Upper lobe of left lung (tissue), 6 donors: Measurements from ENCODE around the gene RPL10. TPM values are rescaled to one million over a fixed set of nuclear protein-coding genes. Genes with fewer than 3 reads are reported as not detected.
A peak's percentile ranks its signal among the peaks of the same experiment; 100 is the strongest.

Source experiments
- ATAC-seq, 2 donors: fragments of 200-7000 bp; cut with Tn5 transposase; one replicate each; pipeline ENCODE4 v1.9.1; 2022; ENCODE audit warnings: mild to moderate bottlenecking in 2 of 2, moderate library complexity in 2 of 2; ENCODE audit not compliant: low FRiP score in 2 of 2
- DNase-seq, 2 donors: peaks; one replicate each; pipeline ENCODE4 v3.0.0-alpha.2; 2019 to 2020
- H3K27ac ChIP-seq, 4 donors: fragments of 200-600 bp; sonication (generic); one replicate each; pipeline ENCODE4 v1.5.1; 2016 to 2019
- H3K27me3 ChIP-seq, 4 donors: fragments of 200-600 bp; sonication (generic); one replicate each; pipeline ENCODE4 v1.5.1; 2017 to 2019
- H3K36me3 ChIP-seq, 4 donors: fragments of 200-600 bp; sonication (generic); one replicate each; pipeline ENCODE4 v1.5.1; 2016 to 2019
- H3K4me1 ChIP-seq, 4 donors: fragments of 200-600 bp; sonication (generic); one replicate each; pipeline ENCODE4 v1.5.1; 2018 to 2019
- H3K4me3 ChIP-seq, 4 donors: fragments of 200-600 bp; sonication (generic); one replicate each; pipeline ENCODE4 v1.5.1; 2017 to 2019; ENCODE audit warnings: mild to moderate bottlenecking in 2 of 4, moderate library complexity in 1 of 4
- H3K9me3 ChIP-seq, 4 donors: fragments of 200-600 bp; sonication (generic); one replicate each; pipeline ENCODE4 v1.5.1; 2018 to 2019
- CTCF ChIP-seq, 6 experiments: fragments of 450-650 bp in 4 of 6; fragments of 200-600 bp in 2 of 6; sonication (generic) in 2 of 6; IDR thresholded peaks; one replicate each; pipeline ENCODE4 v1.5.1; 2016 to 2019; ENCODE audit warnings: antibody characterized with exemption in 6 of 6
- EP300 ChIP-seq, 4 donors: sonication (generic); formaldehyde crosslinking; IDR thresholded peaks; one replicate each; pipeline ENCODE4 v1.5.1; 2017; ENCODE audit warnings: antibody characterized with exemption in 4 of 4, control low read depth in 2 of 4
- POLR2A ChIP-seq, 4 donors: fragments of 450-650 bp; IDR thresholded peaks; one replicate each; pipeline ENCODE4 v1.5.1; 2016 to 2017; ENCODE audit warnings: antibody characterized with exemption in 4 of 4, mild to moderate bottlenecking in 2 of 4
- POLR2AphosphoS5 ChIP-seq, 2 donors: sonication (generic); formaldehyde crosslinking; IDR thresholded peaks; one replicate each; pipeline ENCODE4 v1.5.1; 2017; ENCODE audit warnings: antibody characterized with exemption in 2 of 2
- WGBS, 2 donors: methylation state at CpG; one replicate each; pipeline ENCODE4 v1.1.5; 2017 to 2018; 5-methylcytosine and 5-hydroxymethylcytosine counted together
- total RNA-seq, 6 donors: library from RNA; depleted of rRNA in 4 of 6; stranded (reverse); fragments of >200 nt in 4 of 6; gene quantifications; one replicate each; pipeline versions ENCODE4 v1.1.0 to v1.2.1, GENCODE V29; 2016 to 2021
- donor health status: DM: no; HTN: no; CAD: no; lungs with moderate emphysema.
- donor health status: DM: no; HTN: yes; CAD: no; lungs with severe emphysema.

The RPL10 gene
- total RNA-seq, 6 donors from 2014 or later = 1,246 to 5,225 (median 2,943) TPM

- ATAC-seq (peak; percentile 67 to 70), DNase-seq (peak; percentile 86 to 89)
- Histone ChIP-seq H3K27ac (peak overlapping the region; percentile 82 to 95 (median 88)), H3K36me3 (peaks cover 0 to 44% (median 37%) of the 10 kb centered on the region in 4 donors), H3K9me3 (peaks cover 0 to 11% (median 0%) of the 10 kb centered on the region in 4 donors), H3K4me3 (peak overlapping the region; percentile 10 to 88 (median 78)), H3K4me1 (peaks cover 25 to 54% (median 29%) of the 10 kb centered on the region in 4 donors), H3K27me3 (no peaks in the 10 kb centered on the region)
- TF ChIP-seq CTCF (IDR thresholded peaks at IDR 0.05) = no peak
- TF ChIP-seq POLR2AphosphoS5 (IDR thresholded peaks at IDR 0.05) = peak; percentile 25 to 32
- TF ChIP-seq POLR2A (IDR thresholded peaks at IDR 0.05) = peak in 2 of 4 donors; percentile 28 to 49
- no peak for TF ChIP-seq EP300 (IDR thresholded peaks at IDR 0.05)
- 7 to 38% methylated on average over 3 to 11 of the region's 16 CpGs for WGBS, 2 donors
Observed at GRCh38 chrX:154368630-154369448, 29.3 kb upstream of the RPL10 start.

- DNase-seq (peak; percentile 83 to 85), ATAC-seq (peak; percentile 68 to 69)
- H3K4me1 ChIP-seq = peaks cover 27 to 62% (median 33%) of the 10 kb centered on the region in 4 donors
- peak overlapping the region; percentile 66 to 88 (median 78) for H3K4me3 ChIP-seq
- H3K9me3 ChIP-seq = peaks cover 0 to 11% (median 0%) of the 10 kb centered on the region in 4 donors
- 32% methylated on average over 12 of the region's 13 CpGs; no CpG with 5 or more reads in 1 of the 2 donors for WGBS, 2 donors
- TF ChIP-seq EP300 (IDR thresholded peaks at IDR 0.05) = no peak
- no peak for TF ChIP-seq CTCF (IDR thresholded peaks at IDR 0.05)
- TF ChIP-seq POLR2A (IDR thresholded peaks at IDR 0.05) = peak in 1 of 4 donors; percentile 48
- TF ChIP-seq POLR2AphosphoS5 (IDR thresholded peaks at IDR 0.05) = peak; percentile 67
- H3K27me3 ChIP-seq = peaks cover 0 to 1% (median 0%) of the 10 kb centered on the region in 4 donors
- peak overlapping the region; percentile 82 to 95 (median 88) for H3K27ac ChIP-seq
- peaks cover 0 to 36% (median 29%) of the 10 kb centered on the region in 4 donors for H3K36me3 ChIP-seq
Observed at GRCh38 chrX:154369449-154370299, 28.5 kb upstream of the RPL10 start.

GRCh38 chrX:154370300-154371016, 27.7 kb upstream of the RPL10 start:
- Histone ChIP-seq H3K27ac (peak overlapping the region; percentile 82 to 95 (median 88)), H3K4me3 (peak overlapping the region; percentile 66 to 88 (median 78)), H3K27me3 (peaks cover 0 to 5% (median 0%) of the 10 kb centered on the region in 4 donors), H3K4me1 (peaks cover 27 to 67% (median 33%) of the 10 kb centered on the region in 4 donors), H3K9me3 (peaks cover 0 to 11% (median 0%) of the 10 kb centered on the region in 4 donors), H3K36me3 (peaks cover 0 to 28% (median 22%) of the 10 kb centered on the region in 4 donors)
- TF ChIP-seq EP300 (IDR thresholded peaks at IDR 0.05) (no peak), CTCF (IDR thresholded peaks at IDR 0.05) (peak in 1 of 6 experiments; percentile 10)
- 53% methylated on average over 48 of the region's 63 CpGs; no CpG with 5 or more reads in 1 of the 2 donors for WGBS, 2 donors
- ATAC-seq (no peak), DNase-seq (peak in 1 of 2 donors; percentile 88)
